Uterus (tissue), 2 donors: Measurements from ENCODE around the gene GNB2.

Source experiments
- POLR2A ChIP-seq, 2 donors: fragments of 450-650 bp; IDR thresholded peaks; one replicate each; pipeline ENCODE4 v1.6.1; 2016; ENCODE audit warnings: antibody characterized with exemption in 2 of 2, mild to moderate bottlenecking in 1 of 2, moderate library complexity in 1 of 2
- TF ChIP-seq, protein P1 (sequence below), 4 experiments: fragments of 200-600 bp in 2 of 4; fragments of 450-650 bp in 2 of 4; sonication (generic) in 2 of 4; IDR thresholded peaks; one replicate each; pipeline ENCODE4 v1.5.1; 2016 to 2019; ENCODE audit warnings: antibody characterized with exemption in 4 of 4, mild to moderate bottlenecking in 2 of 4, moderate library complexity in 1 of 4

- TF ChIP-seq, protein P1, sequence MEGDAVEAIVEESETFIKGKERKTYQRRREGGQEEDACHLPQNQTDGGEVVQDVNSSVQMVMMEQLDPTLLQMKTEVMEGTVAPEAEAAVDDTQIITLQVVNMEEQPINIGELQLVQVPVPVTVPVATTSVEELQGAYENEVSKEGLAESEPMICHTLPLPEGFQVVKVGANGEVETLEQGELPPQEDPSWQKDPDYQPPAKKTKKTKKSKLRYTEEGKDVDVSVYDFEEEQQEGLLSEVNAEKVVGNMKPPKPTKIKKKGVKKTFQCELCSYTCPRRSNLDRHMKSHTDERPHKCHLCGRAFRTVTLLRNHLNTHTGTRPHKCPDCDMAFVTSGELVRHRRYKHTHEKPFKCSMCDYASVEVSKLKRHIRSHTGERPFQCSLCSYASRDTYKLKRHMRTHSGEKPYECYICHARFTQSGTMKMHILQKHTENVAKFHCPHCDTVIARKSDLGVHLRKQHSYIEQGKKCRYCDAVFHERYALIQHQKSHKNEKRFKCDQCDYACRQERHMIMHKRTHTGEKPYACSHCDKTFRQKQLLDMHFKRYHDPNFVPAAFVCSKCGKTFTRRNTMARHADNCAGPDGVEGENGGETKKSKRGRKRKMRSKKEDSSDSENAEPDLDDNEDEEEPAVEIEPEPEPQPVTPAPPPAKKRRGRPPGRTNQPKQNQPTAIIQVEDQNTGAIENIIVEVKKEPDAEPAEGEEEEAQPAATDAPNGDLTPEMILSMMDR (IDR thresholded peaks at IDR 0.05), result no peak
- TF ChIP-seq POLR2A (IDR thresholded peaks at IDR 0.05), result no peak
Observed at GRCh38 chr7:100642534-100642907, 31.0 kb upstream of the GNB2 start.
